Measurements from ENCODE around the gene PABPN1. TPM values are rescaled to one million over a fixed set of nuclear protein-coding genes. Genes with fewer than 3 reads are reported as not detected.

Gene PABPN1
- total and polyA plus RNA-seq, 2 of the 13 experiments (the other 11 are each of a cell fraction or from before 2014, with no cell fraction given) = 233 to 524 TPM

- no peak for TF ChIP-seq ZNF251 (CRISPR knock-in tag; IDR thresholded peaks at IDR 0.05)
- no peak for TF ChIP-seq NFIB (CRISPR knock-in tag; IDR thresholded peaks at IDR 0.05; ENCODE audit: borderline replicate concordance)
- no peak for TF ChIP-seq SRSF9 (IDR thresholded peaks at IDR 0.05; ENCODE audit: borderline replicate concordance, insufficient read depth, low read depth, low read length, poor library complexity, severe bottlenecking)
- peak; percentile 78 for TF ChIP-seq SP140L (CRISPR knock-in tag; IDR thresholded peaks at IDR 0.05; ENCODE audit: borderline replicate concordance)
- peak; percentile 70; the same call in 1 of the 2 replicates for TF ChIP-seq ZNF367 (CRISPR knock-in tag; IDR thresholded peaks at IDR 0.05; ENCODE audit: borderline replicate concordance)
- peak; percentile 60 for TF ChIP-seq ZNF674 (CRISPR knock-in tag; IDR thresholded peaks at IDR 0.05; ENCODE audit: low read depth)
- TF ChIP-seq, protein P1, sequence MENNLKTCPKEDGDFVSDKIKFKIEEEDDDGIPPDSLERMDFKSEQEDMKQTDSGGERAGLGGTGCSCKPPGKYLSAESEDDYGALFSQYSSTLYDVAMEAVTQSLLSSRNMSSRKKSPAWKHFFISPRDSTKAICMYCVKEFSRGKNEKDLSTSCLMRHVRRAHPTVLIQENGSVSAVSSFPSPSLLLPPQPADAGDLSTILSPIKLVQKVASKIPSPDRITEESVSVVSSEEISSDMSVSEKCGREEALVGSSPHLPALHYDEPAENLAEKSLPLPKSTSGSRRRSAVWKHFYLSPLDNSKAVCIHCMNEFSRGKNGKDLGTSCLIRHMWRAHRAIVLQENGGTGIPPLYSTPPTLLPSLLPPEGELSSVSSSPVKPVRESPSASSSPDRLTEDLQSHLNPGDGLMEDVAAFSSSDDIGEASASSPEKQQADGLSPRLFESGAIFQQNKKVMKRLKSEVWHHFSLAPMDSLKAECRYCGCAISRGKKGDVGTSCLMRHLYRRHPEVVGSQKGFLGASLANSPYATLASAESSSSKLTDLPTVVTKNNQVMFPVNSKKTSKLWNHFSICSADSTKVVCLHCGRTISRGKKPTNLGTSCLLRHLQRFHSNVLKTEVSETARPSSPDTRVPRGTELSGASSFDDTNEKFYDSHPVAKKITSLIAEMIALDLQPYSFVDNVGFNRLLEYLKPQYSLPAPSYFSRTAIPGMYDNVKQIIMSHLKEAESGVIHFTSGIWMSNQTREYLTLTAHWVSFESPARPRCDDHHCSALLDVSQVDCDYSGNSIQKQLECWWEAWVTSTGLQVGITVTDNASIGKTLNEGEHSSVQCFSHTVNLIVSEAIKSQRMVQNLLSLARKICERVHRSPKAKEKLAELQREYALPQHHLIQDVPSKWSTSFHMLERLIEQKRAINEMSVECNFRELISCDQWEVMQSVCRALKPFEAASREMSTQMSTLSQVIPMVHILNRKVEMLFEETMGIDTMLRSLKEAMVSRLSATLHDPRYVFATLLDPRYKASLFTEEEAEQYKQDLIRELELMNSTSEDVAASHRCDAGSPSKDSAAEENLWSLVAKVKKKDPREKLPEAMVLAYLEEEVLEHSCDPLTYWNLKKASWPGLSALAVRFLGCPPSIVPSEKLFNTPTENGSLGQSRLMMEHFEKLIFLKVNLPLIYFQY (CRISPR knock-in tag; IDR thresholded peaks at IDR 0.05; ENCODE audit: borderline replicate concordance) = peak; percentile 76
- TF ChIP-seq BORCS8-MEF2B (CRISPR knock-in tag; IDR thresholded peaks at IDR 0.05) = peak; percentile 82
- TF ChIP-seq, protein P2, sequence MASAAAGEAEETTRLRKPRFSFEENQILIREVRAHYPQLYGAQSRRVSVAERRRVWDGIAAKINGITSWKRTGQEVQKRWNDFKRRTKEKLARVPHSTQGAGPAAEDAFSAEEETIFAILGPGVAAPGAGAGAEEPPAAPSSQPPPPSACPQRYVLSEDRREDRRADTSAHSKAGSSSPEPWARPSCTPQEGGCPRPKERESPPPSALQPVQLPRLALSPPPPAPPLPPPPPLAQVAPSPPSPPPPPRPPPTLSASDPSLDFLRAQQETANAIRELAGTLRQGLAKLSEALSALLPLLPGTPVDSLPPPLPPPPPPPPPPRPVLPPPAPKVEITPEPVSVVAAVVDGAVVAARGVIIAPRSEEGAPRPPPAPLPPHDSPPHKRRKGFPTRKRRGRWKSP (CRISPR knock-in tag; IDR thresholded peaks at IDR 0.05) = no peak
- peak; percentile 89 for TF ChIP-seq AGO1 (IDR thresholded peaks at IDR 0.05; ENCODE audit: low read depth, low read length, poor library complexity, severe bottlenecking)
- TF ChIP-seq GATAD1 (CRISPR knock-in tag; IDR thresholded peaks at IDR 0.05) = peak; percentile 77
- TF ChIP-seq NFIC (IDR thresholded peaks at IDR 0.05; ENCODE audit: low read length) = no peak
- TF ChIP-seq ZNF441 (CRISPR knock-in tag; IDR thresholded peaks at IDR 0.05; ENCODE audit: borderline replicate concordance) = peak; percentile 99
- TF ChIP-seq ZNF329 (CRISPR knock-in tag; IDR thresholded peaks at IDR 0.05; ENCODE audit: low read depth) = peak; percentile 90; the same call in 1 of the 2 replicates
- TF ChIP-seq KLF12 (CRISPR knock-in tag; IDR thresholded peaks at IDR 0.05; ENCODE audit: borderline replicate concordance) = peak; percentile 98; the same call in 1 of the 2 replicates
- peak; percentile 93 for TF ChIP-seq ASH2L (IDR thresholded peaks at IDR 0.05; ENCODE audit: insufficient read length, low read depth, low read length)
- no peak for TF ChIP-seq ZNF17 (CRISPR knock-in tag; IDR thresholded peaks at IDR 0.05)
- peak; percentile 63 for TF ChIP-seq ISL2 (CRISPR knock-in tag; IDR thresholded peaks at IDR 0.05)
- peak; percentile 55 for TF ChIP-seq ZMYM3 (CRISPR knock-in tag; IDR thresholded peaks at IDR 0.05)
- TF ChIP-seq PAX8 (CRISPR knock-in tag; IDR thresholded peaks at IDR 0.05; ENCODE audit: borderline replicate concordance) = no peak; the same call in 1 of the 2 replicates
- TF ChIP-seq KDM3A (CRISPR knock-in tag; IDR thresholded peaks at IDR 0.05; ENCODE audit: low read depth) = peak; percentile 81
- TF ChIP-seq SPEN (CRISPR knock-in tag; IDR thresholded peaks at IDR 0.05; ENCODE audit: low read depth) = peak; percentile 96
- no peak; the same call in 1 of the 2 replicates for TF ChIP-seq ZNF616 (CRISPR knock-in tag; IDR thresholded peaks at IDR 0.05; ENCODE audit: low read depth)
- peak; percentile 89 for TF ChIP-seq HBP1 (CRISPR knock-in tag; IDR thresholded peaks at IDR 0.05; ENCODE audit: low read depth)
Observed at GRCh38 chr14:23301288-23301968, 19.8 kb upstream of the PABPN1 start (continued).
